GM18507 (cell line): ENCODE data around the gene CNNM4.
A peak's percentile ranks its signal among the peaks of the same experiment; 100 is the strongest.

Source experiments
- DNase-seq: peaks from one replicate; pipeline ENCODE4 v3.0.0; 2011; ENCODE audit warnings: low read depth; ENCODE audit not compliant: insufficient read length; ENCODE audit errors: extremely low spot score
- FAIRE-seq: peaks from 2 replicates; lab custom pipeline; 2011; peaks lifted over from hg19 to GRCh38; lab: Jason Lieb, UNC

Gene CNNM4

GRCh38 chr2:96760036-96760985, at the start of gene CNNM4:
CNNM4 (plus strand) TSS chr2:96760902; CDS start chr2:96761000, 98 bp downstream.
- peak; percentile 83 for DNase-seq
- FAIRE-seq = peak; percentile 79

- no peak for FAIRE-seq
- no peak for DNase-seq
These were observed 49.7 kb upstream of the CNNM4 start for GRCh38 chr2:96710985-96711384.

- DNase-seq (no peak), FAIRE-seq (no peak)
These were observed 45.0 kb upstream of the CNNM4 start for GRCh38 chr2:96715658-96716057.

- no peak for FAIRE-seq
These were observed 44.3 kb upstream of the CNNM4 start for GRCh38 chr2:96716388-96716787.

GRCh38 chr2:96726131-96726530, 34.6 kb upstream of the CNNM4 start:
- FAIRE-seq = no peak

More at GRCh38 chr2:96716388-96716787, 44.3 kb upstream of the CNNM4 start:
- no peak for DNase-seq

GRCh38 chr2:96727431-96727830, 33.3 kb upstream of the CNNM4 start:
- DNase-seq (no peak), FAIRE-seq (no peak)

More at GRCh38 chr2:96726131-96726530, 34.6 kb upstream of the CNNM4 start:
- no peak for DNase-seq

- FAIRE-seq = no peak
- no peak for DNase-seq
These were observed 31.0 kb upstream of the CNNM4 start for GRCh38 chr2:96729748-96730147.

GRCh38 chr2:96730212-96730611, 30.5 kb upstream of the CNNM4 start:
- no peak for DNase-seq
- no peak for FAIRE-seq

- FAIRE-seq = no peak
- DNase-seq = no peak
These were observed 26.8 kb upstream of the CNNM4 start for GRCh38 chr2:96733931-96734330.

GRCh38 chr2:96734880-96735583, 25.7 kb upstream of the CNNM4 start:
- no peak for FAIRE-seq
- DNase-seq = no peak

GRCh38 chr2:96737251-96737650, 23.5 kb upstream of the CNNM4 start:
- DNase-seq (no peak), FAIRE-seq (no peak)

- DNase-seq (no peak), FAIRE-seq (no peak)
These were observed 22.9 kb upstream of the CNNM4 start for GRCh38 chr2:96737831-96738230.

GRCh38 chr2:96739076-96739632, 21.5 kb upstream of the CNNM4 start:
- DNase-seq (no peak), FAIRE-seq (no peak)

- peak; percentile 95 for FAIRE-seq
- peak; percentile 87 for DNase-seq
These were observed 20.9 kb upstream of the CNNM4 start, which contains the start of gene LMAN2L for GRCh38 chr2:96739633-96740428. LMAN2L (minus strand) TSS chr2:96740064; CDS start chr2:96740040, 24 bp downstream.

- no peak for DNase-seq
- no peak for FAIRE-seq
These were observed 13.6 kb upstream of the CNNM4 start for GRCh38 chr2:96747061-96747617.

- no peak for FAIRE-seq
These were observed 8.9 kb upstream of the CNNM4 start for GRCh38 chr2:96751800-96752199.

GRCh38 chr2:96753661-96754282, 6.9 kb upstream of the CNNM4 start:
- DNase-seq = no peak
- no peak for FAIRE-seq

More at GRCh38 chr2:96751800-96752199, 8.9 kb upstream of the CNNM4 start:
- DNase-seq = no peak

- FAIRE-seq = no peak
- DNase-seq = no peak
These were observed 6.4 kb upstream of the CNNM4 start for GRCh38 chr2:96754317-96754716.
